H1 (cell line): ENCODE results near the gene BZW2. TPM values are rescaled to one million over a fixed set of nuclear protein-coding genes. Genes with fewer than 3 reads are reported as not detected.

Experiments
- CTCF ChIA-PET: fragments of 300-600 bp; sonication (Branson Sonifier 250); formaldehyde crosslinking; loops from one replicate; lab custom pipeline; 2021; ENCODE audit not compliant: partially characterized antibody; lab: Charles Lee
- POLR2A ChIA-PET: fragments of 300-600 bp; sonication (Branson Sonifier 250); formaldehyde crosslinking; loops from one replicate; lab custom pipeline; 2021; ENCODE audit warnings: inconsistent platforms; ENCODE audit not compliant: partially characterized antibody; lab: Charles Lee
- DNase-seq, 2 experiments: peaks; one replicate each; pipeline versions ENCODE4 v3.0.0 to v3.0.0-alpha.2; 2010 to 2022; ENCODE audit warnings: low spot score in 2 of 2, low read depth in 1 of 2, mixed read lengths in 1 of 2
- FAIRE-seq: peaks from 2 replicates; lab custom pipeline; 2011; peaks lifted over from hg19 to GRCh38; lab: Jason Lieb, UNC
- H2AFZ ChIP-seq: 2 replicates; pipeline ENCODE4 v1.8.1; 2012; ENCODE audit warnings: low read length, inconsistent platforms
- H2AK5ac ChIP-seq: 2 replicates; pipeline ENCODE4 v1.6.1; 2013; ENCODE audit warnings: low read depth, low read length
- H2BK120ac ChIP-seq: replicated peaks from 2 replicates; pipeline ENCODE3; 2013; ENCODE audit warnings: low read depth, low read length, inconsistent platforms
- H2BK12ac ChIP-seq: 2 replicates; pipeline ENCODE4 v1.6.1; 2013; ENCODE audit warnings: low read depth, low read length
- H2BK15ac ChIP-seq: 2 replicates; pipeline ENCODE4 v1.6.1; 2013; ENCODE audit warnings: low read length
- H2BK20ac ChIP-seq: 2 replicates; pipeline ENCODE4 v1.6.1; 2013; ENCODE audit warnings: low read length
- H2BK5ac ChIP-seq: 2 replicates; pipeline ENCODE4 v1.6.1; 2013; ENCODE audit warnings: low read depth, low read length
- H3K14ac ChIP-seq: 2 replicates; pipeline ENCODE4 v1.6.1; 2013; ENCODE audit warnings: inconsistent platforms; ENCODE audit not compliant: insufficient read length
- H3K18ac ChIP-seq: 2 replicates; pipeline ENCODE4 v1.6.1; 2013; ENCODE audit warnings: low read length; ENCODE audit errors: extremely low read depth
- H3K23ac ChIP-seq: 2 replicates; pipeline ENCODE4 v1.6.1; 2013; ENCODE audit warnings: inconsistent platforms; ENCODE audit not compliant: insufficient read length
- H3K23me2 ChIP-seq: 2 replicates; pipeline ENCODE4 v1.6.1; 2013; ENCODE audit warnings: low read depth, low read length
- H3K27ac ChIP-seq: 2 replicates; pipeline ENCODE4 v1.6.1; 2011; ENCODE audit warnings: low read depth, low read length, inconsistent platforms
- H3K27me3 ChIP-seq, 4 experiments: replicated peaks in 1 of 4; 1 replicate in 1 of 4; 2 replicates in 3 of 4; pipeline versions ENCODE4 v1.6.1 to v1.8.1; 2011 to 2013; ENCODE audit warnings: low read length in 3 of 4, mild to moderate bottlenecking in 3 of 4, inconsistent platforms in 2 of 4, mixed read lengths in 2 of 4, moderate library complexity in 1 of 4; ENCODE audit not compliant: control insufficient read depth in 3 of 4, insufficient read depth in 3 of 4; ENCODE audit errors: extremely low read depth in 1 of 4
- H3K36me3 ChIP-seq, 4 experiments: 2 replicates each; pipeline versions ENCODE4 v1.6.1 to v1.8.1; 2011 to 2013; ENCODE audit warnings: mild to moderate bottlenecking in 4 of 4, low read length in 3 of 4, moderate library complexity in 2 of 4, control low read depth in 1 of 4, inconsistent platforms in 1 of 4; ENCODE audit not compliant: insufficient read depth in 4 of 4, control insufficient read depth in 2 of 4
- H3K4ac ChIP-seq: replicated peaks from 2 replicates; pipeline ENCODE3; 2013; ENCODE audit warnings: low read length, low read depth, mixed read lengths, inconsistent platforms; ENCODE audit not compliant: insufficient read length
- H3K4me1 ChIP-seq, 4 experiments: replicated peaks in 1 of 4; 1 replicate in 1 of 4; 2 replicates in 3 of 4; pipeline versions ENCODE4 v1.6.1 to v1.8.1; 2011 to 2013; ENCODE audit warnings: low read length in 3 of 4, inconsistent platforms in 2 of 4, mixed read lengths in 1 of 4; ENCODE audit not compliant: insufficient read depth in 4 of 4, control insufficient read depth in 3 of 4
- H3K4me2 ChIP-seq, 2 experiments: 2 replicates each; pipeline versions ENCODE4 v1.6.1 to v1.8.1; 2011 to 2013; ENCODE audit warnings: low read depth in 2 of 2, low read length in 2 of 2, control low read depth in 1 of 2, inconsistent platforms in 1 of 2, mild to moderate bottlenecking in 1 of 2; ENCODE audit not compliant: insufficient read depth in 1 of 2
- H3K4me3 ChIP-seq, 4 experiments: fragments of 200-600, 300-600 bp in 1 of 4; sonication (generic), shearing (Covaris generic), sonication (Bioruptor Twin) in 1 of 4; 2 replicates each; pipeline versions ENCODE4 v1.5.1 to v1.8.1; 2011 to 2016; ENCODE audit warnings: low read length in 4 of 4, low read depth in 3 of 4, control low read depth in 2 of 4, inconsistent platforms in 2 of 4, mild to moderate bottlenecking in 2 of 4, mixed read lengths in 1 of 4, moderate library complexity in 1 of 4; ENCODE audit not compliant: insufficient read depth in 2 of 4; ENCODE audit errors: extremely low read depth in 1 of 4
- H3K56ac ChIP-seq: replicated peaks from 2 replicates; pipeline ENCODE3; 2013; ENCODE audit warnings: low read depth, mild to moderate bottlenecking, mixed read lengths, low read length, inconsistent platforms; ENCODE audit not compliant: insufficient read length
- H3K79me1 ChIP-seq: 2 replicates; pipeline ENCODE4 v1.6.1; 2013; ENCODE audit warnings: low read depth, low read length, control low read depth
- H3K79me2 ChIP-seq, 2 experiments: 2 replicates each; pipeline versions ENCODE4 v1.6.1 to v1.8.1; 2012 to 2013; ENCODE audit warnings: low read length in 2 of 2, mild to moderate bottlenecking in 2 of 2, inconsistent platforms in 1 of 2; ENCODE audit not compliant: insufficient read depth in 2 of 2, control insufficient read depth in 1 of 2
- H3K9ac ChIP-seq, 4 experiments: replicated peaks in 1 of 4; 1 replicate in 1 of 4; 2 replicates in 3 of 4; pipeline versions ENCODE4 v1.6.1 to v1.8.1; 2011 to 2013; ENCODE audit warnings: low read depth in 3 of 4, low read length in 3 of 4, control low read depth in 2 of 4, mild to moderate bottlenecking in 2 of 4, moderate library complexity in 2 of 4, inconsistent platforms in 1 of 4; ENCODE audit errors: extremely low read depth in 1 of 4
- H3K9me3 ChIP-seq, 2 experiments: 2 replicates each; pipeline versions ENCODE4 v1.6.1 to v1.8.1; 2012 to 2013; ENCODE audit warnings: mild to moderate bottlenecking in 2 of 2, moderate library complexity in 2 of 2, control low read depth in 1 of 2, inconsistent platforms in 1 of 2, low read depth in 1 of 2, low read length in 1 of 2, mixed read lengths in 1 of 2; ENCODE audit not compliant: insufficient read depth in 2 of 2
- H4K20me1 ChIP-seq, 2 experiments: replicated peaks in 1 of 2; 2 replicates each; pipeline versions ENCODE3 to v1.8.1; 2011 to 2013; ENCODE audit warnings: inconsistent platforms in 2 of 2, low read length in 2 of 2, mild to moderate bottlenecking in 1 of 2; ENCODE audit not compliant: insufficient read depth in 2 of 2, control insufficient read depth in 1 of 2
- H4K5ac ChIP-seq: 2 replicates; pipeline ENCODE4 v1.6.1; 2013; ENCODE audit warnings: low read length, low read depth, mixed read lengths, inconsistent platforms; ENCODE audit not compliant: insufficient read length
- H4K8ac ChIP-seq: 2 replicates; pipeline ENCODE4 v1.8.0; 2013; ENCODE audit warnings: mild to moderate bottlenecking, moderate library complexity, low read length, inconsistent platforms; ENCODE audit not compliant: insufficient read depth; ENCODE audit errors: extremely low read depth
- H4K91ac ChIP-seq: replicated peaks from 2 replicates; pipeline ENCODE3; 2013; ENCODE audit warnings: low read length, mixed read lengths, inconsistent platforms; ENCODE audit not compliant: insufficient read length
- ASH2L ChIP-seq: fragments of 200-600, 300-600 bp; sonication (generic); IDR thresholded peaks from one replicate; pipeline ENCODE4 v1.7.1; 2017; ENCODE audit warnings: low read length
- CBX5 ChIP-seq: fragments of 300-800, 300-1000 bp; sonication (generic); IDR thresholded peaks from 2 replicates; pipeline ENCODE4 v1.7.1; 2016; ENCODE audit warnings: antibody characterized with exemption, low read length, low read depth
- CBX8 ChIP-seq: fragments of 300-800, 300-1000 bp; sonication (generic); IDR thresholded peaks from 2 replicates; pipeline ENCODE4 v1.7.1; 2016; ENCODE audit warnings: low read depth, low read length, borderline replicate concordance
- EZH2 ChIP-seq: fragments of 200-600 bp; sonication (generic); IDR thresholded peaks from 2 replicates; pipeline ENCODE4 v1.7.1; 2012; ENCODE audit warnings: low read depth, mild to moderate bottlenecking, moderate library complexity, low read length, inconsistent platforms; ENCODE audit not compliant: severe bottlenecking
- FOSL1 ChIP-seq: IDR thresholded peaks from 2 replicates; pipeline ENCODE4 v1.6.1; 2011; ENCODE audit warnings: mild to moderate bottlenecking, low read depth, low read length, moderate library complexity; ENCODE audit not compliant: insufficient read depth
- GABPA ChIP-seq: IDR thresholded peaks from 2 replicates; pipeline ENCODE4 v1.6.1; 2011; ENCODE audit warnings: mild to moderate bottlenecking, low read length, moderate library complexity, borderline replicate concordance; ENCODE audit not compliant: insufficient read depth
- POLR2A ChIP-seq, 2 experiments: IDR thresholded peaks; 1 replicate in 1 of 2; 2 replicates in 1 of 2; pipeline ENCODE4 v1.6.1; 2011; ENCODE audit warnings: low read depth in 2 of 2, low read length in 2 of 2, mild to moderate bottlenecking in 2 of 2; ENCODE audit errors: control extremely low read depth in 1 of 2
- RAD21 ChIP-seq, 2 experiments: IDR thresholded peaks in 1 of 2; conservative IDR thresholded peaks in 1 of 2; 2 replicates each; pipeline ENCODE4 v1.6.1; 2011; ENCODE audit warnings: low read depth in 2 of 2, low read length in 2 of 2, improper control_type of control experiment in 1 of 2, inconsistent platforms in 1 of 2, mild to moderate bottlenecking in 1 of 2, moderate library complexity in 1 of 2
- SIN3A ChIP-seq, 2 experiments: IDR thresholded peaks in 1 of 2; conservative IDR thresholded peaks in 1 of 2; 2 replicates each; pipeline ENCODE4 v1.6.1; 2011 to 2012; ENCODE audit warnings: low read length in 2 of 2, improper control_type of control experiment in 1 of 2, low read depth in 1 of 2, mild to moderate bottlenecking in 1 of 2
- SIX5 ChIP-seq: IDR thresholded peaks from 2 replicates; pipeline ENCODE4 v1.6.1; 2011; ENCODE audit warnings: mild to moderate bottlenecking, low read depth, low read length
- SP1 ChIP-seq: IDR thresholded peaks from 2 replicates; pipeline ENCODE4 v1.6.1; 2011; ENCODE audit warnings: low read depth, low read length
- SP2 ChIP-seq: IDR thresholded peaks from 2 replicates; pipeline ENCODE4 v1.6.1; 2012; ENCODE audit warnings: mild to moderate bottlenecking, low read length, inconsistent platforms
- WGBS, 2 experiments: shearing (Covaris generic) in 1 of 2; methylation state at CpG; one replicate each; pipeline versions ENCODE4 v1.1.6 to v1.1.7; 2013 to 2015; ENCODE audit warnings: low lambda C conversion rate in 2 of 2, mixed read lengths in 2 of 2, inconsistent platforms in 1 of 2, low coverage in 1 of 2, missing lambda C conversion rate in 1 of 2; ENCODE audit not compliant: insufficient replicate concordance in 2 of 2, insufficient coverage in 1 of 2, insufficient read length in 1 of 2; ENCODE audit errors: extremely low coverage in 1 of 2, missing lambda C conversion rate in 1 of 2; 5-methylcytosine and 5-hydroxymethylcytosine counted together
- polyA plus RNA-seq, 7 experiments: library from polyadenylated mRNA; depleted of rRNA in 3 of 7; stranded (reverse) in 5 of 7; unstranded in 2 of 7; fragments of >200 nt in 5 of 7; fragments of 200-250 nt in 2 of 7; gene quantifications; 1 replicate in 5 of 7; 2 replicates in 1 of 7; 4 replicates in 1 of 7; pipeline versions ENCODE4 v1.2.1 to v1.2.3, GENCODE V29; 2011 to 2013; ENCODE audit warnings: missing spikeins in 2 of 7, mixed read lengths in 2 of 7
- total RNA-seq: library from RNA; stranded (reverse); fragmentation: NEBNext Ultra II Directional; extraction: Animal tissue kit (Norgen Biotek cat#: 25700); gene quantifications from 2 replicates; pipeline ENCODE4 v1.2.1, GENCODE V29; 2021

The BZW2 gene
- total and polyA plus RNA-seq, 2 of the 8 experiments (the other 6 are each of a cell fraction or from before 2014, with no cell fraction given), result 32.3 to 103 TPM

DNA sequence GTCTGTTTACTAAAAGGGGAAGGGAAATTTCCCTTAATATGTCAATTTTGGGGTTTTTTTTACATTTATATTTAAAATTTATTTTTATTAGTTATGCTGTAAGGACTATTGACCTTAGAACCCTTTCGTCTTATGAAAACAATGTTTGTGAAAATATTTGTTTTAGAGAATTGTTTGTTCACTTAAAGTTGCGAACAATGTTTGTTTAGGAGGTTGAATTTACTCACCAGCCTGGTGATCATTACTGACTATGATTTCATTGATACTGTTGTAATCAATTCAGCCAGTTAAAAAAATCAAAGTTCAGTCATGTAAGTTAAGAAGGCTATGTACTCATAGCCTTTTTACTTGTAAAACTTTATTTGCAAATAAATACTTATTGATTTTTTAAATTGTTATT, 80.2 kb downstream of the BZW2 start:
- Histone ChIP-seq H3K4me3 (no peak overlapping the region), H3K36me3 (no peaks in the 10 kb centered on the region; a peak in 1 of 8 replicates), H3K23me2 (no peaks in the 10 kb centered on the region), H2BK5ac (no peak overlapping the region), H4K8ac (no peak overlapping the region), H3K4me2 (no peak overlapping the region), H4K20me1 (no peaks in the 10 kb centered on the region), H4K91ac (no peak overlapping the region), H3K4me1 (no peaks in the 10 kb centered on the region), H3K9me3 (no peaks in the 10 kb centered on the region), H2AFZ (no peak overlapping the region), H2BK15ac (no peak overlapping the region), H2AK5ac (no peak overlapping the region), H3K27ac (no peak overlapping the region), H3K18ac (no peak overlapping the region), H3K23ac (no peak overlapping the region), H3K79me2 (no peaks in the 10 kb centered on the region), H3K9ac (no peak overlapping the region), H3K27me3 (no peaks in the 10 kb centered on the region), H2BK120ac (no peak overlapping the region), H2BK20ac (no peak overlapping the region), H3K4ac (no peak overlapping the region), H3K79me1 (no peaks in the 10 kb centered on the region), H4K5ac (no peak overlapping the region), H2BK12ac (no peak overlapping the region), H3K14ac (no peak overlapping the region), H3K56ac (no peak overlapping the region)
- WGBS, 2 experiments, result 98% methylated on average over 2 of the region's 2 CpGs; no CpG with 5 or more reads in 1 of the 2 experiments
- ChIA-PET POLR2A (no interaction called here), CTCF (no interaction called here)
- no peak for FAIRE-seq
- DNase-seq, result no peak
- no peak for TF ChIP-seq SIN3A (conservative IDR thresholded peaks at IDR 0.05 in 1 of 2, IDR thresholded peaks at IDR 0.05 in 1 of 2; ENCODE audit: low read depth in 1 of 2, low read length in 2 of 2)
- no peak for TF ChIP-seq GABPA
- no peak for TF ChIP-seq FOSL1
- TF ChIP-seq SIX5, result no peak
- TF ChIP-seq CBX5, result no peak
- no peak for TF ChIP-seq SP1
- no peak for TF ChIP-seq ASH2L
- no peak for TF ChIP-seq CBX8
- no peak for TF ChIP-seq POLR2A (IDR thresholded peaks at IDR 0.05; ENCODE audit: control extremely low read depth in 1 of 2, low read depth in 2 of 2, low read length in 2 of 2)
- no peak for TF ChIP-seq RAD21 (IDR thresholded peaks at IDR 0.05 in 1 of 2, conservative IDR thresholded peaks at IDR 0.05 in 1 of 2; ENCODE audit: low read depth in 2 of 2, low read length in 2 of 2)
- TF ChIP-seq EZH2, result no peak
- no peak for TF ChIP-seq SP2
